HCT116 (cell line): ENCODE data around the gene EWSR1. TPM values are rescaled to one million over a fixed set of nuclear protein-coding genes. Genes with fewer than 3 reads are reported as not detected.
A peak's percentile ranks its signal among the peaks of the same experiment; 100 is the strongest.

Source experiments
- ATAC-seq: fragments of 200-7000 bp; cut with Tn5 transposase; 2 replicates; pipeline ENCODE4 v1.9.1; 2020; ENCODE audit warnings: mild to moderate bottlenecking, moderate library complexity
- BruUV-seq: library from RNA; stranded (reverse); fragments of 400-500 nt; replicated peaks from 2 replicates; lab custom pipeline; 2021; lab: Mats Ljungman, UMichigan
- CTCF ChIA-PET: fragments of 300-600 bp; sonication (Branson Sonifier 250); formaldehyde crosslinking; loops from one replicate; lab custom pipeline; 2021; ENCODE audit warnings: antibody characterized with exemption; lab: Charles Lee
- POLR2A ChIA-PET: fragments of 300-600, 350-600 bp; sonication (Branson Sonifier 250); formaldehyde crosslinking; loops from one replicate; lab custom pipeline; 2021; ENCODE audit warnings: antibody characterized with exemption; lab: Charles Lee
- RAD21 ChIA-PET, 2 experiments: fragments of 300-600 bp; sonication (Branson Sonifier 250); formaldehyde crosslinking; loops; one replicate each; lab custom pipeline; 2023; ENCODE audit warnings: low total read pairs in 2 of 2; ENCODE audit not compliant: uncharacterized antibody in 2 of 2, unreplicated experiment in 2 of 2, low non-redundant PET in 1 of 2; lab: Charles Lee
- DNase-seq: peaks from one replicate; pipeline ENCODE4 v3.0.0-alpha.2; 2010; ENCODE audit warnings: low read depth, low spot score
- H2AFZ ChIP-seq: fragments of 200-600 bp; shearing (Covaris generic), sonication (generic); 2 replicates; pipeline ENCODE4 v1.6.1; 2017; ENCODE audit warnings: low read depth, mixed run types, mixed read lengths, antibody characterized with exemption, low read length; ENCODE audit not compliant: poor library complexity, severe bottlenecking
- H3K27ac ChIP-seq: 2 replicates; pipeline ENCODE4 v1.5.1; 2012; ENCODE audit warnings: low read depth, low read length
- H3K27me3 ChIP-seq: fragments of 200-600 bp; sonication (generic); 2 replicates; pipeline ENCODE4 v1.6.1; 2016; ENCODE audit warnings: mixed run types, low read length, mixed read lengths; ENCODE audit not compliant: insufficient read depth
- H3K36me3 ChIP-seq, 2 experiments: fragments of 200-500 bp in 1 of 2; fragments of 200-600 bp in 1 of 2; sonication (Bioruptor generic) in 1 of 2; sonication (generic) in 1 of 2; 2 replicates each; pipeline versions ENCODE4 v1.5.1 to v1.6.1; 2014 to 2016; ENCODE audit warnings: low read length in 2 of 2, inconsistent platforms in 1 of 2, mixed read lengths in 1 of 2, mixed run types in 1 of 2; ENCODE audit not compliant: insufficient read depth in 2 of 2, control insufficient read depth in 1 of 2
- H3K4me1 ChIP-seq, 2 experiments: fragments of 200-600 bp in 1 of 2; sonication (generic) in 1 of 2; 2 replicates each; pipeline versions ENCODE4 v1.5.1 to v1.6.1; 2012 to 2017; ENCODE audit warnings: low read length in 2 of 2, inconsistent platforms in 1 of 2, mild to moderate bottlenecking in 1 of 2, mixed read lengths in 1 of 2, mixed run types in 1 of 2, moderate library complexity in 1 of 2; ENCODE audit not compliant: insufficient read depth in 2 of 2, control insufficient read depth in 1 of 2
- H3K4me2 ChIP-seq: fragments of 200-600 bp; sonication (generic); 2 replicates; pipeline ENCODE4 v1.6.1; 2017; ENCODE audit warnings: mixed run types, low read length, mixed read lengths
- H3K4me3 ChIP-seq, 2 experiments: fragments of 200-600 bp in 1 of 2; sonication (generic) in 1 of 2; replicated peaks in 1 of 2; 2 replicates each; pipeline ENCODE4 v1.5.1; 2011 to 2016; ENCODE audit warnings: low read length in 2 of 2, control low read depth in 1 of 2, low read depth in 1 of 2, mild to moderate bottlenecking in 1 of 2, mixed read lengths in 1 of 2, mixed run types in 1 of 2
- H3K79me2 ChIP-seq: fragments of 200-600 bp; sonication (generic); 2 replicates; pipeline ENCODE4 v1.6.1; 2017; ENCODE audit warnings: mild to moderate bottlenecking, mixed run types, low read length, moderate library complexity, mixed read lengths; ENCODE audit not compliant: insufficient read depth
- H3K9ac ChIP-seq: fragments of 200-600 bp; sonication (generic); 2 replicates; pipeline ENCODE4 v1.6.1; 2016; ENCODE audit warnings: low read length, mixed read lengths
- H3K9me2 ChIP-seq: fragments of 200-600 bp; sonication (generic), shearing (Covaris generic); 2 replicates; pipeline ENCODE4 v1.6.1; 2017; ENCODE audit warnings: mixed run types, mild to moderate bottlenecking, moderate library complexity; ENCODE audit not compliant: insufficient read depth
- H3K9me3 ChIP-seq, 2 experiments: fragments of 200-500 bp in 1 of 2; fragments of 200-600 bp in 1 of 2; sonication (Bioruptor generic) in 1 of 2; sonication (generic) in 1 of 2; 2 replicates each; pipeline ENCODE4 v1.6.1; 2014 to 2017; ENCODE audit warnings: low read length in 2 of 2, mixed read lengths in 2 of 2, inconsistent platforms in 1 of 2, low read depth in 1 of 2, mild to moderate bottlenecking in 1 of 2, mixed run types in 1 of 2, moderate library complexity in 1 of 2; ENCODE audit not compliant: control insufficient read depth in 1 of 2, insufficient read depth in 1 of 2
- H4K20me1 ChIP-seq: fragments of 200-600 bp; sonication (generic), shearing (Covaris generic); 2 replicates; pipeline ENCODE4 v1.6.1; 2017; ENCODE audit warnings: mixed run types, mild to moderate bottlenecking, moderate library complexity; ENCODE audit not compliant: insufficient read depth
- CBX3 ChIP-seq: IDR thresholded peaks from 2 replicates; pipeline ENCODE4 v1.6.1; 2012; ENCODE audit warnings: low read depth
- CEBPB ChIP-seq: IDR thresholded peaks from 2 replicates; pipeline ENCODE4 v1.6.1; 2012; ENCODE audit warnings: low read depth
- CTCF ChIP-seq, 3 experiments: fragments of 200-600 bp in 1 of 3; sonication (generic) in 1 of 3; IDR thresholded peaks in 2 of 3; conservative IDR thresholded peaks in 1 of 3; 2 replicates each; pipeline ENCODE4 v1.5.1; 2012 to 2017; ENCODE audit warnings: low read depth in 2 of 3, low read length in 2 of 3, antibody characterized with exemption in 1 of 3, borderline replicate concordance in 1 of 3, control low read depth in 1 of 3, mild to moderate bottlenecking in 1 of 3, mixed read lengths in 1 of 3, mixed run types in 1 of 3, moderate library complexity in 1 of 3; ENCODE audit not compliant: insufficient read depth in 1 of 3
- ELF1 ChIP-seq: IDR thresholded peaks from 2 replicates; pipeline ENCODE4 v1.6.1; 2012; ENCODE audit warnings: low read depth, borderline replicate concordance
- EZH2 ChIP-seq: fragments of 200-600 bp; sonication (generic); IDR thresholded peaks from 2 replicates; pipeline ENCODE4 v1.6.1; 2017; ENCODE audit warnings: antibody characterized with exemption, mixed run types
- FOSL1 ChIP-seq: IDR thresholded peaks from 2 replicates; pipeline ENCODE4 v1.6.1; 2012; ENCODE audit warnings: low read depth
- POLR2A ChIP-seq: IDR thresholded peaks from 2 replicates; pipeline ENCODE4 v1.7.0; 2011; ENCODE audit warnings: borderline replicate concordance; ENCODE audit not compliant: insufficient read depth, insufficient read length; ENCODE audit errors: extremely low read depth
- POLR2AphosphoS5 ChIP-seq: IDR thresholded peaks from 2 replicates; pipeline ENCODE4 v1.6.1; 2011; ENCODE audit warnings: mild to moderate bottlenecking, low read depth, low read length, moderate library complexity
- RAD21 ChIP-seq: IDR thresholded peaks from 2 replicates; pipeline ENCODE4 v1.6.1; 2012; ENCODE audit warnings: low read depth, mild to moderate bottlenecking
- SIN3A ChIP-seq: IDR thresholded peaks from 2 replicates; pipeline ENCODE4 v1.6.1; 2012; ENCODE audit warnings: low read depth
- SP1 ChIP-seq: IDR thresholded peaks from 2 replicates; pipeline ENCODE4 v1.6.1; 2012; ENCODE audit warnings: low read depth
- SRF ChIP-seq: IDR thresholded peaks from 2 replicates; pipeline ENCODE4 v1.6.1; 2012; ENCODE audit warnings: low read depth
- YY1 ChIP-seq: IDR thresholded peaks from 2 replicates; pipeline ENCODE4 v1.6.1; 2011; ENCODE audit warnings: low read length, low read depth, moderate library complexity, mild to moderate bottlenecking; ENCODE audit not compliant: insufficient replicate concordance; ENCODE audit errors: extremely low read depth
- ZBTB33 ChIP-seq: IDR thresholded peaks from 2 replicates; pipeline ENCODE4 v1.6.1; 2011; ENCODE audit warnings: mild to moderate bottlenecking, low read length, moderate library complexity; ENCODE audit not compliant: insufficient replicate concordance; ENCODE audit errors: extremely low read depth
- ZFX ChIP-seq: fragments of 450-650 bp; IDR thresholded peaks from 2 replicates; pipeline ENCODE4 v1.6.1; 2017
- ZNF274 ChIP-seq: fragments of 200-500 bp; sonication (Bioruptor generic); IDR thresholded peaks from 2 replicates; pipeline ENCODE4 v1.6.1; 2014; ENCODE audit warnings: mild to moderate bottlenecking, low read depth, low read length, inconsistent platforms
- intact Hi-C: fragments of 100-400 bp; cut with micrococcal nuclease; formaldehyde crosslinking; loops from 2 replicates; pipeline ENCODE4 v1.10.0; 2022
- total RNA-seq: library from RNA; stranded (reverse); gene quantifications from one replicate; pipeline ENCODE4 v1.2.1, GENCODE V29; 2021; ENCODE audit not compliant: unreplicated experiment
- TF ChIP-seq, protein P1 (sequence below): IDR thresholded peaks from 2 replicates; pipeline ENCODE4 v1.6.1; 2012

Gene EWSR1
- total RNA-seq, 1 experiment from 2014 or later = 335 TPM

DNA sequence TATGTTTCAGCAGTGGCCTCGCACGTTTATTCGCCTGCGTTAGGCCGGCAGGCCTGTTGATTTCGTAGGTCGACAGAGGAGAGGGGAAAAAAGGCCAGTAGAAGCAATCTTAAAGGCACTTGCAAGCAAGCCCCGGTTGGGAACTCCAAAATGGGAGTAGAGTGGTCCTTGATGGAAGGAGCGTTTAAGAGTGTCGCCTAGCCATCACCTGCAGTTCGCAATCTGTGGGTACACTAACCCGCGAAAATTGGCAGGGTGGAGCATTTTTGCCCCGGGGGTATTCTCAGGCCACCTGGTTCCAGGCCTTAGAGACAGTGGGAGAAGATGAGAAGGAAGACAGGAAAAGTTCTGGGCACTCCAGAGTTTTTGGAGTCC is 1.1 kb downstream of the EWSR1 start:
- Histone ChIP-seq H2AFZ (no peak overlapping the region), H3K27me3 (no peaks in the 10 kb centered on the region), H3K9me3 (no peaks in the 10 kb centered on the region), H3K9me2 (no peaks in the 10 kb centered on the region), H3K4me1 (peaks cover 15 to 31% of the 10 kb centered on the region in 2 experiments), H4K20me1 (peaks cover 51% of the 10 kb centered on the region; the same call in 1 of the 2 replicates), H3K79me2 (peaks cover 91% of the 10 kb centered on the region), H3K27ac (peak overlapping the region; percentile 91), H3K4me3 (peak overlapping the region; percentile 58 to 91), H3K4me2 (peak overlapping the region; percentile 100), H3K9ac (peak overlapping the region; percentile 99), H3K36me3 (peaks cover 48 to 69% of the 10 kb centered on the region in 2 experiments)
- TF ChIP-seq ZFX (no peak), CTCF (IDR thresholded peaks at IDR 0.05 in 2 of 3, conservative IDR thresholded peaks at IDR 0.05 in 1 of 3; ENCODE audit: borderline replicate concordance in 1 of 3, insufficient read depth in 1 of 3, low read depth in 2 of 3, low read length in 2 of 3) (no peak), EZH2 (no peak), ZBTB33 (no peak), CEBPB (no peak), POLR2A (no peak), ZNF274 (no peak), SRF (no peak), SP1 (no peak), POLR2AphosphoS5 (no peak), SIN3A (no peak), FOSL1 (no peak), YY1 (no peak), ELF1 (no peak), RAD21 (no peak), CBX3 (no peak)
- TF ChIP-seq, protein P1, sequence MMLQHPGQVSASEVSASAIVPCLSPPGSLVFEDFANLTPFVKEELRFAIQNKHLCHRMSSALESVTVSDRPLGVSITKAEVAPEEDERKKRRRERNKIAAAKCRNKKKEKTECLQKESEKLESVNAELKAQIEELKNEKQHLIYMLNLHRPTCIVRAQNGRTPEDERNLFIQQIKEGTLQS = no peak
- intact Hi-C loops = no loop called here
- ChIA-PET POLR2A (no interaction called here), RAD21 (no interaction called here), CTCF (no interaction called here)
- DNase-seq = no peak
- ATAC-seq = no peak
- no TSS peak for BruUV-seq
